IMR-90 (cell line): ENCODE results near the gene PRKCH. TPM values are rescaled to one million over a fixed set of nuclear protein-coding genes. Genes with fewer than 3 reads are reported as not detected.

Source experiments
- ATAC-seq: fragments of 200-7000 bp; cut with Tn5 transposase; 2 replicates; pipeline ENCODE4 v1.9.1; 2020; ENCODE audit warnings: low read depth, mild to moderate bottlenecking, moderate library complexity
- BruUV-seq: library from RNA; stranded (reverse); fragments of 400-500 nt; replicated peaks from 2 replicates; lab custom pipeline; 2021; lab: Mats Ljungman, UMichigan
- CTCF ChIA-PET: fragments of 300-600 bp; formaldehyde crosslinking; extraction: SDS; loops from one replicate; lab custom pipeline; 2021; ENCODE audit warnings: antibody characterized with exemption; lab: Yijun Ruan, JAX
- POLR2A ChIA-PET: fragments of 300-600 bp; sonication (Branson Sonifier 250); formaldehyde crosslinking; loops from one replicate; lab custom pipeline; 2022; ENCODE audit warnings: antibody characterized with exemption; ENCODE audit not compliant: unreplicated experiment; lab: Charles Lee
- DNase-seq: peaks from one replicate; pipeline ENCODE4 v3.0.0; 2013
- H2AFZ ChIP-seq: replicated peaks from 2 replicates; pipeline ENCODE3; 2013; ENCODE audit warnings: low read length, mild to moderate bottlenecking; ENCODE audit not compliant: poor library complexity
- H2AK5ac ChIP-seq: 2 replicates; pipeline ENCODE4 v1.6.1; 2013; ENCODE audit warnings: low read depth, low read length, inconsistent platforms
- H2AK9ac ChIP-seq: replicated peaks from 2 replicates; pipeline ENCODE3; 2013; ENCODE audit warnings: mild to moderate bottlenecking, low read depth, low read length, moderate library complexity; ENCODE audit not compliant: poor library complexity
- H2BK120ac ChIP-seq: 2 replicates; pipeline ENCODE4 v1.6.1; 2013; ENCODE audit warnings: low read depth, low read length, inconsistent platforms
- H2BK15ac ChIP-seq: 3 replicates; pipeline ENCODE4 v1.6.1; 2013; ENCODE audit warnings: low read depth, low read length, inconsistent platforms
- H2BK20ac ChIP-seq: 2 replicates; pipeline ENCODE4 v1.6.1; 2013; ENCODE audit warnings: low read depth, mild to moderate bottlenecking, inconsistent platforms, low read length, moderate library complexity
- H2BK5ac ChIP-seq: 2 replicates; pipeline ENCODE4 v1.6.1; 2013; ENCODE audit warnings: mild to moderate bottlenecking, low read depth, low read length, inconsistent platforms; ENCODE audit not compliant: poor library complexity, severe bottlenecking
- H3K14ac ChIP-seq: replicated peaks from 2 replicates; pipeline ENCODE4 v1.6.1; 2013; ENCODE audit warnings: low read depth, low read length, inconsistent platforms
- H3K18ac ChIP-seq: 2 replicates; pipeline ENCODE4 v1.6.1; 2013; ENCODE audit warnings: low read depth, low read length, control low read depth
- H3K23ac ChIP-seq: 2 replicates; pipeline ENCODE4 v1.6.1; 2013; ENCODE audit warnings: low read depth, low read length, inconsistent platforms
- H3K27ac ChIP-seq: 2 replicates; pipeline ENCODE4 v1.5.1; 2013; ENCODE audit warnings: mild to moderate bottlenecking, control low read depth, low read length; ENCODE audit not compliant: insufficient read depth
- H3K27me3 ChIP-seq: 2 replicates; pipeline ENCODE4 v1.6.1; 2013; ENCODE audit warnings: low read length; ENCODE audit not compliant: control insufficient read depth, insufficient read depth
- H3K36me3 ChIP-seq: 2 replicates; pipeline ENCODE4 v1.6.1; 2013; ENCODE audit warnings: low read length, mixed read lengths; ENCODE audit not compliant: control insufficient read depth, insufficient read depth
- H3K4ac ChIP-seq: 2 replicates; pipeline ENCODE4 v1.6.1; 2013; ENCODE audit warnings: low read depth, low read length, inconsistent platforms
- H3K4me1 ChIP-seq: 2 replicates; pipeline ENCODE4 v1.6.1; 2013; ENCODE audit warnings: low read length, mixed read lengths; ENCODE audit not compliant: control insufficient read depth, insufficient read depth
- H3K4me2 ChIP-seq: 2 replicates; pipeline ENCODE4 v1.6.1; 2013; ENCODE audit warnings: low read depth, mild to moderate bottlenecking, control low read depth, low read length, moderate library complexity
- H3K4me3 ChIP-seq: 2 replicates; pipeline ENCODE4 v1.5.1; 2013; ENCODE audit warnings: low read depth, mild to moderate bottlenecking, control low read depth, low read length, moderate library complexity; ENCODE audit not compliant: insufficient read depth
- H3K56ac ChIP-seq: 2 replicates; pipeline ENCODE4 v1.6.1; 2013; ENCODE audit warnings: low read length, inconsistent platforms; ENCODE audit not compliant: insufficient read depth; ENCODE audit errors: extremely low read depth
- H3K79me1 ChIP-seq, 2 experiments: 2 replicates each; pipeline ENCODE4 v1.6.1; 2013; ENCODE audit warnings: low read length in 2 of 2, inconsistent platforms in 1 of 2, low read depth in 1 of 2
- H3K9ac ChIP-seq: 2 replicates; pipeline ENCODE4 v1.6.1; 2013; ENCODE audit warnings: low read depth, low read length, control low read depth
- H3K9me1 ChIP-seq: 2 replicates; pipeline ENCODE4 v1.6.1; 2013; ENCODE audit warnings: low read length, inconsistent platforms; ENCODE audit not compliant: insufficient read depth
- H3K9me3 ChIP-seq: 2 replicates; pipeline ENCODE4 v1.6.1; 2013; ENCODE audit warnings: low read length; ENCODE audit not compliant: control insufficient read depth, insufficient read depth
- H4K20me1 ChIP-seq: 2 replicates; pipeline ENCODE4 v1.6.1; 2013; ENCODE audit warnings: low read length, inconsistent platforms; ENCODE audit not compliant: insufficient read depth
- H4K5ac ChIP-seq: 2 replicates; pipeline ENCODE4 v1.6.1; 2013; ENCODE audit warnings: mild to moderate bottlenecking, low read depth, low read length, control low read depth
- H4K8ac ChIP-seq, 2 experiments: 2 replicates each; pipeline ENCODE4 v1.6.1; 2013; ENCODE audit warnings: low read depth in 2 of 2, low read length in 2 of 2, control low read depth in 1 of 2, inconsistent platforms in 1 of 2
- H4K91ac ChIP-seq: 2 replicates; pipeline ENCODE4 v1.6.1; 2013; ENCODE audit warnings: low read depth, low read length, inconsistent platforms; ENCODE audit not compliant: insufficient read depth
- CHD1 ChIP-seq: IDR thresholded peaks from 2 replicates; pipeline ENCODE4 v1.6.1; 2012; ENCODE audit warnings: low read depth, low read length, improper control_type of control experiment
- MAZ ChIP-seq: IDR thresholded peaks from 2 replicates; pipeline ENCODE4 v1.6.1; 2012; ENCODE audit warnings: low read depth, mild to moderate bottlenecking, low read length, improper control_type of control experiment, moderate library complexity, borderline replicate concordance
- RCOR1 ChIP-seq: IDR thresholded peaks from 2 replicates; pipeline ENCODE4 v1.6.1; 2012; ENCODE audit warnings: mild to moderate bottlenecking, low read length, improper control_type of control experiment; ENCODE audit not compliant: insufficient replicate concordance
- RFX5 ChIP-seq: IDR thresholded peaks from 2 replicates; pipeline ENCODE4 v1.8.0; 2012; ENCODE audit warnings: low read depth, mild to moderate bottlenecking, low read length, moderate library complexity
- WGBS, 2 experiments: methylation state at CpG; one replicate each; pipeline versions ENCODE4 v1.1.5 to v1.1.7; 2013; ENCODE audit warnings: missing lambda C conversion rate in 2 of 2; ENCODE audit not compliant: insufficient read length in 1 of 2; ENCODE audit errors: extremely low coverage in 2 of 2; 5-methylcytosine and 5-hydroxymethylcytosine counted together
- dilution Hi-C: fragments of 300-500 bp; cut with HindIII; formaldehyde crosslinking; loops from one replicate; pipeline ENCODE4 v1.14.3; 2018; ENCODE audit warnings: low sequenced_read_pairs; ENCODE audit not compliant: unreplicated experiment
- in situ Hi-C: fragments of 300-500 bp; cut with MboI; formaldehyde crosslinking; loops from 3 replicates; pipeline ENCODE4 v1.14.3; 2019; ENCODE audit warnings: low sequenced_read_pairs, inconsistent platforms, mixed read lengths
- intact Hi-C: fragments of 100-400 bp; cut with micrococcal nuclease; formaldehyde crosslinking; loops from 2 replicates; pipeline ENCODE4 v1.10.0; 2022
- polyA plus RNA-seq, 3 experiments: library from polyadenylated mRNA; depleted of rRNA; stranded (reverse); fragments of >200 nt; gene quantifications; 2 replicates each; pipeline ENCODE4 v1.2.3, GENCODE V29; 2012; ENCODE audit warnings: low replicate concordance in 1 of 3
- total RNA-seq: library from RNA; depleted of rRNA; stranded (reverse); fragments of >200 nt; gene quantifications from 2 replicates; pipeline ENCODE4 v1.2.3, GENCODE V29; 2012

PRKCH gene
- total and polyA plus RNA-seq, 2 of the 4 experiments (the other 2 are of a cell fraction), result 1.6 to 2.3 TPM

GRCh38 chr14:61443481-61443880 lies 122.1 kb downstream of the PRKCH start:
- Histone ChIP-seq H2BK5ac (no peak overlapping the region), H2BK120ac (no peak overlapping the region), H3K4ac (no peak overlapping the region), H3K79me1 (no peaks in the 10 kb centered on the region), H3K18ac (no peak overlapping the region), H4K20me1 (no peaks in the 10 kb centered on the region), H3K4me2 (no peak overlapping the region), H3K9ac (no peak overlapping the region), H3K27ac (no peak overlapping the region), H3K36me3 (no peaks in the 10 kb centered on the region), H2AFZ (no peak overlapping the region), H3K4me1 (peaks cover 4% of the 10 kb centered on the region), H4K91ac (no peak overlapping the region), H2AK9ac (no peak overlapping the region), H4K5ac (no peak overlapping the region), H4K8ac (no peak overlapping the region), H3K9me1 (0 out of 2 replicates have a peak, but pooled peaks cover 4% of the 10 kb centered on the region), H2AK5ac (no peak overlapping the region), H2BK15ac (no peak overlapping the region), H3K14ac (no peak overlapping the region), H3K27me3 (peaks cover 31% of the 10 kb centered on the region), H3K4me3 (no peak overlapping the region), H3K56ac (no peak overlapping the region), H2BK20ac (no peak overlapping the region), H3K23ac (no peak overlapping the region), H3K9me3 (no peaks in the 10 kb centered on the region)
- ChIA-PET CTCF (interaction anchor here (0.5 kb wide), 1 partner anchor 666 kb away, joined by 3 read pairs; no protein-coding TSS in a partner anchor), POLR2A (no interaction called here)
- TF ChIP-seq RFX5, result no peak
- TF ChIP-seq RCOR1, result no peak
- TF ChIP-seq CHD1, result no peak
- no peak for TF ChIP-seq MAZ
- DNase-seq, result no peak
- no CpG with 5 or more reads among the region's 3 CpGs for WGBS, 2 experiments
- in situ Hi-C loops, result no loop called here
- no TSS peak for BruUV-seq
- dilution Hi-C loops, result no loop called here
- intact Hi-C loops, result no loop called here
- ATAC-seq, result no peak
